Ascending aorta (tissue), 2 donors: ENCODE results near the gene WDR76. TPM values are rescaled to one million over a fixed set of nuclear protein-coding genes. Genes with fewer than 3 reads are reported as not detected.
A peak's percentile ranks its signal among the peaks of the same experiment; 100 is the strongest.

Experiments
- DNase-seq, 2 donors: peaks; one replicate each; pipeline ENCODE4 v3.0.0-alpha.2; 2019; ENCODE audit warnings: low spot score in 2 of 2
- H3K27ac ChIP-seq, 2 donors: fragments of 200-600 bp; sonication (generic); one replicate each; pipeline ENCODE4 v1.5.1; 2016 to 2017; ENCODE audit warnings: mild to moderate bottlenecking in 1 of 2
- H3K27me3 ChIP-seq: fragments of 200-600 bp; sonication (generic); one replicate; pipeline ENCODE4 v1.5.1; 2017
- H3K36me3 ChIP-seq, 2 donors: fragments of 200-600 bp; sonication (generic); one replicate each; pipeline ENCODE4 v1.5.1; 2016
- H3K4me1 ChIP-seq, 2 donors: fragments of 200-600 bp; sonication (generic); one replicate each; pipeline ENCODE4 v1.5.1; 2016 to 2017; ENCODE audit warnings: mild to moderate bottlenecking in 1 of 2
- H3K4me3 ChIP-seq, 2 donors: fragments of 200-600 bp; sonication (generic); one replicate each; pipeline ENCODE4 v1.5.1; 2016 to 2017; ENCODE audit warnings: mild to moderate bottlenecking in 1 of 2
- H3K9me3 ChIP-seq, 2 donors: fragments of 200-600 bp; sonication (generic); one replicate each; pipeline ENCODE4 v1.5.1; 2016
- intact Hi-C: fragments of 100-400 bp; cut with DNase I; formaldehyde crosslinking; loops from one replicate; pipeline ENCODE4 v1.15.1; 2023
- total RNA-seq: library from RNA; depleted of rRNA; stranded (reverse); fragments of >200 nt; gene quantifications from one replicate; pipeline ENCODE4 v1.1.0, GENCODE V29; 2016
- TF ChIP-seq, protein P1 (sequence below), 3 experiments: fragments of 200-600 bp in 2 of 3; fragments of 450-650 bp in 1 of 3; sonication (generic) in 2 of 3; IDR thresholded peaks; one replicate each; pipeline ENCODE4 v1.5.1; 2016 to 2019; ENCODE audit warnings: antibody characterized with exemption in 3 of 3, mild to moderate bottlenecking in 1 of 3, moderate library complexity in 1 of 3

The WDR76 gene
- total RNA-seq, 1 donor from 2014 or later = 5.2 TPM

DNA sequence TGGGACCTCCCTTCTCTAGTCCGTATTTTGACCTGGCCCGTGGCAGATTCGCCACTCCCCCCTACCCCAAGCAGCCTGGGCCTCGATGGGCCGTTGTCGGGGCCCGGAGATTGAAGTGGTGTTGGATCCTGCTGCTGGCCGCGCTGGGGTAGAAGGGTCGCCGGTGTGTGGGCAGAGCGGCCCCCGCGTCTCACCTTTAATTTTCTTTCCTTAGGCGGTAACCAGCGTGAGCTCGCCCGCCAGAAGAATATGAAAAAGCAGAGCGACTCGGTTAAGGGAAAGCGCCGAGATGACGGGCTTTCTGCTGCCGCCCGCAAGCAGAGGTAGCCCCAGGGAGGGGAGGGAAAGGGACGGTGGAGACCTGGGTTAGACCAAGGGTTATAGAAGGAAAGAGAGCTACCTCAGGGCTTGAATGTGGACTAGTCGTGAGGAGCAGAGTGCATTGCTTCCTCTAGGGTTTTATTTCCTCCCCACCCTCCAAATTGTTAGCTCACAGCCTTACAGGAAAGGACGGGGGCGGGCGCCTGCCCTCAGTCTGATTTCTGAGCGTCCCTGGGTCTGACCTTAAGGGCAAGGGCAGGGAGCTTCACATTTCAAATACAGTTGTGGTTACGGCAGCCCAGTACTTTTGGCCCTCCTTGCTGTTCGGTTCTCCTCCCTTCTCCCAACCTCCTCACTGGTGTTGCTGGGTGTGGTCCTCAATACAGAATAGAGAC, 33.9 kb upstream of the WDR76 start:
- H3K36me3 ChIP-seq = peaks cover 20 to 38% of the 10 kb centered on the region in 2 donors
- intact Hi-C loops = loop anchor here (1.0 to 10.0 kb wide), 5 partner anchors 7 to 492 kb away; partner anchors contain the start of genes GOLM2, HYPK, MFAP1 and PDIA3
- peak overlapping the region; percentile 88 to 99 for H3K27ac ChIP-seq
- H3K9me3 ChIP-seq = no peaks in the 10 kb centered on the region
- H3K4me1 ChIP-seq = peaks cover 19 to 29% of the 10 kb centered on the region in 2 donors
- TF ChIP-seq, protein P1, sequence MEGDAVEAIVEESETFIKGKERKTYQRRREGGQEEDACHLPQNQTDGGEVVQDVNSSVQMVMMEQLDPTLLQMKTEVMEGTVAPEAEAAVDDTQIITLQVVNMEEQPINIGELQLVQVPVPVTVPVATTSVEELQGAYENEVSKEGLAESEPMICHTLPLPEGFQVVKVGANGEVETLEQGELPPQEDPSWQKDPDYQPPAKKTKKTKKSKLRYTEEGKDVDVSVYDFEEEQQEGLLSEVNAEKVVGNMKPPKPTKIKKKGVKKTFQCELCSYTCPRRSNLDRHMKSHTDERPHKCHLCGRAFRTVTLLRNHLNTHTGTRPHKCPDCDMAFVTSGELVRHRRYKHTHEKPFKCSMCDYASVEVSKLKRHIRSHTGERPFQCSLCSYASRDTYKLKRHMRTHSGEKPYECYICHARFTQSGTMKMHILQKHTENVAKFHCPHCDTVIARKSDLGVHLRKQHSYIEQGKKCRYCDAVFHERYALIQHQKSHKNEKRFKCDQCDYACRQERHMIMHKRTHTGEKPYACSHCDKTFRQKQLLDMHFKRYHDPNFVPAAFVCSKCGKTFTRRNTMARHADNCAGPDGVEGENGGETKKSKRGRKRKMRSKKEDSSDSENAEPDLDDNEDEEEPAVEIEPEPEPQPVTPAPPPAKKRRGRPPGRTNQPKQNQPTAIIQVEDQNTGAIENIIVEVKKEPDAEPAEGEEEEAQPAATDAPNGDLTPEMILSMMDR (IDR thresholded peaks at IDR 0.05) = no peak
- H3K27me3 ChIP-seq = no peaks in the 10 kb centered on the region
- DNase-seq = no peak
- peak overlapping the region; percentile 74 to 99 for H3K4me3 ChIP-seq

DNA sequence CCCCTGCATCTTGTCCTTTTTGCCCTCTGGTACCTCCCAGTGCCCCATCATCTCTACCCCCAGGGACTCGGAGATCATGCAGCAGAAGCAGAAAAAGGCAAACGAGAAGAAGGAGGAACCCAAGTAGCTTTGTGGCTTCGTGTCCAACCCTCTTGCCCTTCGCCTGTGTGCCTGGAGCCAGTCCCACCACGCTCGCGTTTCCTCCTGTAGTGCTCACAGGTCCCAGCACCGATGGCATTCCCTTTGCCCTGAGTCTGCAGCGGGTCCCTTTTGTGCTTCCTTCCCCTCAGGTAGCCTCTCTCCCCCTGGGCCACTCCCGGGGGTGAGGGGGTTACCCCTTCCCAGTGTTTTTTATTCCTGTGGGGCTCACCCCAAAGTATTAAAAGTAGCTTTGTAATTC, 33.2 kb upstream of the WDR76 start:
- Histone ChIP-seq H3K27ac (peak overlapping the region; percentile 88 to 99), H3K36me3 (peaks cover 20 to 41% of the 10 kb centered on the region in 2 donors), H3K4me1 (peaks cover 19 to 31% of the 10 kb centered on the region in 2 donors), H3K9me3 (no peaks in the 10 kb centered on the region), H3K27me3 (no peaks in the 10 kb centered on the region), H3K4me3 (peak overlapping the region; percentile 74 to 99)
- DNase-seq = no peak
- TF ChIP-seq, protein P1 (IDR thresholded peaks at IDR 0.05) = no peak
- intact Hi-C loops = loop anchor here (10.0 kb wide), 1 partner anchor 491 kb away; the partner anchor contains the start of gene GOLM2

DNA sequence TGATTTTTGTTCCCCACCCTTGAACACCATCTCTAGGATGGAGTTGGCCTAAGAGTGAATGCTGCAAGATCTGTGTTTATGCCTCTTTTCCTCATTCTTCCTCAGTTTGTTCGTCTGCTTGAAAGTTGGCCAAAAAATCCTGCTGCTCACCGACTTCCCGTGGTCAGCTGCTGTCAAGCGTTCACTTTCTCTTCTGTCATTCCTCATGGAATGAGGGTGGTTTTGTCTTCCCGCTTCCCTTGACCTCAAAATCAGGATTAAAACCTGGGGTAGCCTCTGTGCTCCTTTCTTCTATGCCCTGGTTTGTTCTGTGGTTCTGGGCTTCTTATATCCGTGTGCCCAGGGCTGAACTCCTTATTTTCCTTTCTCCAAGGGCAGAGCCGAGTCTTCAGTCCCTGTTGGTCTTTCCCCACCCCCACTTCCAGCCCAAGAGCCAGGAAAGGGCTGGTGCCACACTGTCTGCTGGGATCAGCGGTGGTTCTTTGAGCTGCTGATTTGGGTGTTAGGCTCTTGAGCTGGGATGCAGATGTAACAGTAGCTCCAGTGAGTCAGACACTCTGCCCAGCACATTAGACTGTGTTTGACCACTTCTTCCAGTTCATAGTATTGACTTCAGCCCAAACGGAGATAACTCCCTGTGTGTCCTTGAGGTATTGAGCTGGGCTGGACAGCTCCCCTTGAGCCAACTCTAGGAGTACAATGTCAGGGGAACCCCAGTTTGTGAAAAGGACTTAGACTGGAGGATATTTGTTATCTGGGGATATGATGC, 32.3 kb upstream of the WDR76 start:
- H3K9me3 ChIP-seq = no peaks in the 10 kb centered on the region
- H3K4me3 ChIP-seq = peak overlapping the region; percentile 74 to 99
- H3K27ac ChIP-seq = peak overlapping the region; percentile 54 to 88
- H3K36me3 ChIP-seq = peaks cover 26 to 49% of the 10 kb centered on the region in 2 donors
- intact Hi-C loops = loop anchor here (10.0 kb wide), 1 partner anchor 490 kb away; the partner anchor contains the start of gene GOLM2
- no peaks in the 10 kb centered on the region for H3K27me3 ChIP-seq
- TF ChIP-seq, protein P1 (IDR thresholded peaks at IDR 0.05) = no peak
- H3K4me1 ChIP-seq = peaks cover 19 to 31% of the 10 kb centered on the region in 2 donors
- no peak for DNase-seq

DNA sequence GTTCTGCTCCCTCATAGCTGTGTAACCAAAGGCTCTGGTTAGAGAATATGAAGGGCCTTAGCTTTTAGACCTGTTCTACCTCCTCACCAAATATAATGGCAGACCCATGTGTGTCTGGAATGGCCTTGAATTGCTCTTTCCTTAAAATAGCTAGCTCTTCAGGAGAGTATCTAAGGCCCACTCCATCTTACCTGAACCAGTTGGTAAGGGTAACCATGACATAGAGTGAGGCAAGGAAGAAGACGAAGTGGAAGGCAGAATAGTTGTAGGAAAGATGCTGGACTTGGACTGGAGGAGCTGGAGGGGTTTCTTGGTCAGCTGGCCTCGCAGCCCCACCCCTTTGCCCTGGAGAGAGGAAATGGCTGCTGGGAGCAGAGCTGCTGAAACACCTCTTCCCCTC, 31.6 kb upstream of the WDR76 start:
- Histone ChIP-seq H3K27me3 (no peaks in the 10 kb centered on the region), H3K4me1 (peaks cover 19 to 37% of the 10 kb centered on the region in 2 donors), H3K27ac (peak overlapping the region; percentile 54 to 88), H3K36me3 (peaks cover 26 to 54% of the 10 kb centered on the region in 2 donors), H3K9me3 (no peaks in the 10 kb centered on the region), H3K4me3 (no peak overlapping the region)
- intact Hi-C loops = loop anchor here (10.0 kb wide), 1 partner anchor 490 kb away; the partner anchor contains the start of gene GOLM2
- DNase-seq = no peak
- TF ChIP-seq, protein P1 (IDR thresholded peaks at IDR 0.05) = no peak

DNA sequence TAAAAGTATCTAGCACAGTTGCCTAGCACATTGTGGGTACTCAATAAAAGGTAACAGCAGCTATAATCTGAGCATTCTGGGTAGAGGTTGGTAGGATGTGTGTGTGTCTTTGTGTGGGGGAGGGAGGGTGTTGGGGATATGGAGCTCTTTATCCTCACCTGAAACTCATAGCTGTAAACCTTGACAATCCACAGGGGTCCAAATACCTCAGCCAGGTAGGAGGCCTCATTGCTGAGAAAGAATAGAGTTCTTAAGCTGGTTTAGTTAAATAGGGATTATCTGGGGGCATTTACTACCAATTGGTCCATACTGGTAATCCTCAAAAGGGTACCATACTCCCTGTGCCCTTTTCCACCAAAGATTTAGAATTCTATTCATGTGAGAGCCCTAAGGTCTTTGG, 30.8 kb upstream of the WDR76 start:
- intact Hi-C loops = loop anchor here (10.0 kb wide), 1 partner anchor 489 kb away; the partner anchor contains the start of gene GOLM2
- Histone ChIP-seq H3K4me1 (peaks cover 21 to 38% of the 10 kb centered on the region in 2 donors), H3K4me3 (no peak overlapping the region), H3K36me3 (peaks cover 26 to 54% of the 10 kb centered on the region in 2 donors), H3K27ac (peak overlapping the region in 1 of 2 donors; percentile 88), H3K27me3 (no peaks in the 10 kb centered on the region), H3K9me3 (no peaks in the 10 kb centered on the region)
- no peak for DNase-seq
- TF ChIP-seq, protein P1 (IDR thresholded peaks at IDR 0.05) = no peak
